GM23338 (cell line): ENCODE measurements around the gene RRP1. TPM values are rescaled to one million over a fixed set of nuclear protein-coding genes. Genes with fewer than 3 reads are reported as not detected.

Experiments used
- ATAC-seq: fragments of 200-7000 bp; cut with Tn5 transposase; 3 replicates; pipeline ENCODE4 v1.9.1; 2020
- DNase-seq: peaks from one replicate; pipeline ENCODE4 v3.0.0-alpha.2; 2015; ENCODE audit warnings: low spot score
- H2AFZ ChIP-seq: fragments of 200-600 bp; sonication (generic); 2 replicates; pipeline ENCODE4 v1.8.0; 2016; ENCODE audit warnings: antibody characterized with exemption, mild to moderate bottlenecking, moderate library complexity
- H3F3A ChIP-seq: fragments of 200-600 bp; sonication (generic); replicated peaks from 2 replicates; pipeline ENCODE4 v1.8.0; 2017; ENCODE audit warnings: antibody characterized with exemption, mixed run types, low read depth
- H3K27ac ChIP-seq: fragments of 200-600 bp; sonication (generic); 2 replicates; pipeline ENCODE4 v1.6.1; 2016; ENCODE audit warnings: low read depth
- H3K27me3 ChIP-seq: fragments of 200-600 bp; sonication (generic); 2 replicates; pipeline ENCODE4 v1.8.0; 2016; ENCODE audit warnings: mild to moderate bottlenecking, mixed run types, moderate library complexity; ENCODE audit not compliant: insufficient read depth
- H3K36me3 ChIP-seq: fragments of 200-600 bp; sonication (generic); 2 replicates; pipeline ENCODE4 v1.8.0; 2016; ENCODE audit warnings: mild to moderate bottlenecking; ENCODE audit not compliant: insufficient read depth
- H3K4me1 ChIP-seq: fragments of 200-600 bp; sonication (generic); 2 replicates; pipeline ENCODE4 v1.8.0; 2016; ENCODE audit warnings: mild to moderate bottlenecking, moderate library complexity; ENCODE audit not compliant: insufficient read depth
- H3K4me2 ChIP-seq: fragments of 200-600 bp; sonication (generic); 2 replicates; pipeline ENCODE4 v1.7.1; 2017; ENCODE audit warnings: mixed run types
- H3K4me3 ChIP-seq: fragments of 200-600 bp; sonication (generic); 2 replicates; pipeline ENCODE4 v1.6.1; 2016; ENCODE audit warnings: mixed run types
- H3K79me2 ChIP-seq: fragments of 200-600 bp; sonication (generic); replicated peaks from 2 replicates; pipeline ENCODE4 v1.8.0; 2017; ENCODE audit warnings: mild to moderate bottlenecking; ENCODE audit not compliant: insufficient read depth
- H3K9me2 ChIP-seq: fragments of 200-600 bp; sonication (generic); 2 replicates; pipeline ENCODE4 v1.8.0; 2017; ENCODE audit not compliant: insufficient read depth
- H4K20me1 ChIP-seq: fragments of 200-600 bp; sonication (generic); replicated peaks from 2 replicates; pipeline ENCODE4 v1.8.0; 2017; ENCODE audit warnings: mild to moderate bottlenecking; ENCODE audit not compliant: insufficient read depth
- H3K27ac Mint-ChIP-seq: 2 replicates; pipeline ENCODE4 v1.8.0; 2020; ENCODE audit warnings: inconsistent platforms, mild to moderate bottlenecking, moderate library complexity, mixed read lengths
- H3K27me3 Mint-ChIP-seq: 3 replicates; pipeline ENCODE4 v1.8.0; 2022; ENCODE audit warnings: low read depth, mild to moderate bottlenecking, moderate library complexity, mixed read lengths, inconsistent platforms; ENCODE audit not compliant: insufficient read depth, poor library complexity
- H3K36me3 Mint-ChIP-seq: 3 replicates; pipeline ENCODE4 v1.8.0; 2021; ENCODE audit warnings: low read depth, mild to moderate bottlenecking, inconsistent platforms, moderate library complexity, mixed read lengths
- H3K4me1 Mint-ChIP-seq: 3 replicates; pipeline ENCODE4 v1.8.0; 2020; ENCODE audit warnings: mild to moderate bottlenecking, inconsistent platforms, mixed read lengths
- H3K4me3 Mint-ChIP-seq: 3 replicates; pipeline ENCODE4 v1.8.0; 2021; ENCODE audit warnings: moderate library complexity, mild to moderate bottlenecking, inconsistent platforms, mixed read lengths
- H3K9me3 Mint-ChIP-seq: 3 replicates; pipeline ENCODE4 v1.8.0; 2020; ENCODE audit warnings: moderate library complexity, mild to moderate bottlenecking, inconsistent platforms, mixed read lengths
- CREB1 ChIP-seq: fragments of 250-450 bp; sonication (Bioruptor Pico); IDR thresholded peaks from 2 replicates; pipeline ENCODE4 v1.5.0; 2020; ENCODE audit warnings: low read depth, mild to moderate bottlenecking, moderate library complexity
- ETS1 ChIP-seq: IDR thresholded peaks from 2 replicates; pipeline ENCODE4 v1.6.1; 2016; ENCODE audit warnings: antibody characterized with exemption
- EZH2 ChIP-seq: fragments of 200-600 bp; sonication (generic); IDR thresholded peaks from one replicate; pipeline ENCODE4 v1.8.0; 2017; ENCODE audit warnings: antibody characterized with exemption, mild to moderate bottlenecking, low read depth; ENCODE audit not compliant: unreplicated experiment
- EZH2phosphoT487 ChIP-seq: fragments of 200-600 bp; sonication (generic); IDR thresholded peaks from one replicate; pipeline ENCODE4 v1.8.1; 2018; ENCODE audit warnings: antibody characterized with exemption; ENCODE audit not compliant: unreplicated experiment
- JUNB ChIP-seq: IDR thresholded peaks from one replicate; pipeline ENCODE4 v1.6.1; 2016; ENCODE audit warnings: antibody characterized with exemption; ENCODE audit not compliant: unreplicated experiment
- NANOG ChIP-seq: IDR thresholded peaks from 2 replicates; pipeline ENCODE4 v1.6.1; 2016; ENCODE audit warnings: antibody characterized with exemption, borderline replicate concordance
- REST ChIP-seq: IDR thresholded peaks from one replicate; pipeline ENCODE4 v1.6.1; 2018; ENCODE audit warnings: antibody characterized with exemption; ENCODE audit not compliant: unreplicated experiment
- STAT1 ChIP-seq: IDR thresholded peaks from one replicate; pipeline ENCODE4 v1.6.1; 2016; ENCODE audit warnings: antibody characterized with exemption; ENCODE audit not compliant: unreplicated experiment
- ZNF114 ChIP-seq: fragments of 250-450 bp; sonication (Bioruptor Pico); IDR thresholded peaks from 2 replicates; pipeline ENCODE4 v1.5.0; 2020; ENCODE audit warnings: mild to moderate bottlenecking, moderate library complexity
- ZNF462 ChIP-seq: fragments of 250-450 bp; sonication (Bioruptor Pico); IDR thresholded peaks from 2 replicates; pipeline ENCODE4 v1.5.0; 2020; ENCODE audit warnings: mild to moderate bottlenecking, moderate library complexity
- polyA plus RNA-seq: library from polyadenylated mRNA; unstranded; fragments of >200 nt; fragmentation: Nextera tagmentation; extraction: Ambion mirVana; gene quantifications from 2 replicates; pipeline ENCODE4 v1.2.1, GENCODE V29; 2016
- total RNA-seq: library from RNA; depleted of rRNA; stranded (reverse); fragments of >200 nt; shearing (Covaris generic); gene quantifications from 2 replicates; pipeline ENCODE4 v1.2.3, GENCODE V29; 2014
- TF ChIP-seq, protein P1 (sequence below), 2 experiments: fragments of 200-600 bp in 1 of 2; sonication (generic) in 1 of 2; conservative IDR thresholded peaks; 2 replicates each; pipeline versions ENCODE4 v1.5.1 to v1.6.1; 2016 to 2017; ENCODE audit warnings: antibody characterized with exemption in 2 of 2, low read depth in 2 of 2, mild to moderate bottlenecking in 2 of 2, moderate library complexity in 1 of 2

Gene RRP1
- total and polyA plus RNA-seq, 2 experiments from 2014 or later, result 36.5 to 63.5 TPM

GRCh38 chr21:43745772-43746517 is 43.4 kb upstream of the RRP1 start:
- Mint-ChIP-seq H3K4me3 (no peak overlapping the region), H3K27ac (no peak overlapping the region), H3K27me3 (peaks cover 7% of the 10 kb centered on the region), H3K36me3 (peaks cover 32% of the 10 kb centered on the region), H3K4me1 (peaks cover 2% of the 10 kb centered on the region; the same call in 1 of the 3 replicates), H3K9me3 (no peaks in the 10 kb centered on the region)
- H3K27me3 ChIP-seq, result no peaks in the 10 kb centered on the region
- H3K36me3 ChIP-seq, result no peaks in the 10 kb centered on the region
- no peaks in the 10 kb centered on the region for H3K79me2 ChIP-seq
- H4K20me1 ChIP-seq, result peaks cover 4% of the 10 kb centered on the region; the same call in 1 of the 2 replicates
- no peak overlapping the region for H3K4me3 ChIP-seq
- DNase-seq, result no peak
- H3K4me1 ChIP-seq, result no peaks in the 10 kb centered on the region
- TF ChIP-seq EZH2, result no peak
- TF ChIP-seq, protein P1, sequence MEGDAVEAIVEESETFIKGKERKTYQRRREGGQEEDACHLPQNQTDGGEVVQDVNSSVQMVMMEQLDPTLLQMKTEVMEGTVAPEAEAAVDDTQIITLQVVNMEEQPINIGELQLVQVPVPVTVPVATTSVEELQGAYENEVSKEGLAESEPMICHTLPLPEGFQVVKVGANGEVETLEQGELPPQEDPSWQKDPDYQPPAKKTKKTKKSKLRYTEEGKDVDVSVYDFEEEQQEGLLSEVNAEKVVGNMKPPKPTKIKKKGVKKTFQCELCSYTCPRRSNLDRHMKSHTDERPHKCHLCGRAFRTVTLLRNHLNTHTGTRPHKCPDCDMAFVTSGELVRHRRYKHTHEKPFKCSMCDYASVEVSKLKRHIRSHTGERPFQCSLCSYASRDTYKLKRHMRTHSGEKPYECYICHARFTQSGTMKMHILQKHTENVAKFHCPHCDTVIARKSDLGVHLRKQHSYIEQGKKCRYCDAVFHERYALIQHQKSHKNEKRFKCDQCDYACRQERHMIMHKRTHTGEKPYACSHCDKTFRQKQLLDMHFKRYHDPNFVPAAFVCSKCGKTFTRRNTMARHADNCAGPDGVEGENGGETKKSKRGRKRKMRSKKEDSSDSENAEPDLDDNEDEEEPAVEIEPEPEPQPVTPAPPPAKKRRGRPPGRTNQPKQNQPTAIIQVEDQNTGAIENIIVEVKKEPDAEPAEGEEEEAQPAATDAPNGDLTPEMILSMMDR (conservative IDR thresholded peaks at IDR 0.05; ENCODE audit: low read depth in 2 of 2), result no peak
- no peak for TF ChIP-seq CREB1 (CRISPR knock-in tag)
- TF ChIP-seq JUNB, result no peak
- no peak for TF ChIP-seq EZH2phosphoT487
- TF ChIP-seq STAT1, result no peak
- TF ChIP-seq ZNF462 (CRISPR knock-in tag), result no peak
- no peak for TF ChIP-seq NANOG
- no peak for TF ChIP-seq REST
- TF ChIP-seq ZNF114, result no peak
- no peak for TF ChIP-seq ETS1
- no peak for ATAC-seq
- H3K9me2 ChIP-seq, result no peaks in the 10 kb centered on the region
- no peak overlapping the region for H3K27ac ChIP-seq
- no peak overlapping the region for H3K4me2 ChIP-seq
- H3F3A ChIP-seq, result no peaks in the 10 kb centered on the region; the same call in 1 of the 2 replicates
- no peak overlapping the region for H2AFZ ChIP-seq
